ENCODE data around the gene DISC1. TPM values are rescaled to one million over a fixed set of nuclear protein-coding genes. Genes with fewer than 3 reads are reported as not detected.

Gene DISC1
- total and polyA plus RNA-seq, 2 donors (not counting 1 experiment from before 2014, with no cell fraction given) = 2.7 to 4.3 TPM

GRCh38 chr1:231757759-231758158 lies 131.2 kb downstream of the DISC1 start:
- Mint-ChIP-seq H3K27me3 (no peaks in the 10 kb centered on the region), H3K9me3 (ENCODE audit: insufficient read depth) (peaks cover 3% of the 10 kb centered on the region), H3K4me3 (no peak overlapping the region), H3K4me1 (no peaks in the 10 kb centered on the region), H3K27ac (no peak overlapping the region)
- Histone ChIP-seq H4K20me1 (ENCODE audit: control insufficient read depth, insufficient read depth, low read length, poor library complexity, severe bottlenecking) (no peaks in the 10 kb centered on the region), H3K36me3 (replicated peaks in 1 of 2; ENCODE audit: control extremely low read depth in 1 of 2, control insufficient read depth in 1 of 2, extremely low read depth in 1 of 2, insufficient read depth in 2 of 2, low read length in 1 of 2) (peaks cover 0 to 2% of the 10 kb centered on the region in 2 experiments), H3K79me2 (ENCODE audit: control insufficient read depth, insufficient read depth, low read length) (no peaks in the 10 kb centered on the region), H3K4me2 (replicated peaks; ENCODE audit: low read depth, low read length, poor library complexity, severe bottlenecking) (no peak overlapping the region), H3K27ac (ENCODE audit: low read length in 2 of 2) (no peak overlapping the region), H3K27me3 (replicated peaks in 1 of 4; ENCODE audit: control extremely low read depth in 1 of 4, control insufficient read depth in 3 of 4, insufficient read depth in 4 of 4, low read length in 3 of 4) (no peaks in the 10 kb centered on the region), H3K9me3 (ENCODE audit: control extremely low read depth in 1 of 3, control insufficient read depth in 2 of 3, insufficient read depth in 1 of 3, low read length in 2 of 3) (peaks cover 0 to 13% (median 10%) of the 10 kb centered on the region in 3 donors), H2AFZ (ENCODE audit: insufficient read depth, low read depth, low read length, poor library complexity, severe bottlenecking) (no peak overlapping the region), H3K9ac (ENCODE audit: low read length) (no peak overlapping the region), H3K4me1 (ENCODE audit: control insufficient read depth in 2 of 2, insufficient read depth in 2 of 2, low read length in 2 of 2) (no peaks in the 10 kb centered on the region), H3K4me3 (ENCODE audit: control extremely low read depth in 1 of 5, extremely low read depth in 1 of 5, insufficient read depth in 1 of 5, low read depth in 2 of 5, low read length in 4 of 5) (no peak overlapping the region)
- intact Hi-C loops (cut with micrococcal nuclease) = loop anchor here (5.0 kb wide), 1 partner anchor 1485 kb away; no protein-coding TSS in a partner anchor
- POLR2A ChIA-PET = no interaction called here
- ATAC-seq (ENCODE audit: low read depth) (no peak), DNase-seq (no peak)
- 98% methylated on average over 6 of the region's 8 CpGs for WGBS (ENCODE audit: insufficient coverage)
- CTCF ChIA-PET = interaction anchor here (1.4 to 2.8 kb wide), 7 partner anchors 9 to 401 kb away, joined by 4 to 25 read pairs (median 8); no protein-coding TSS in a partner anchor
- no peak for TF ChIP-seq EZH2 (IDR thresholded peaks at IDR 0.05; ENCODE audit: borderline replicate concordance, insufficient read depth, low read depth, low read length, poor library complexity, severe bottlenecking)
- no peak for TF ChIP-seq CTCF (IDR thresholded peaks at IDR 0.05)

GRCh38 chr1:231761252-231761651 lies 134.7 kb downstream of the DISC1 start:
- no peak for DNase-seq
- H3K27me3 ChIP-seq (replicated peaks in 1 of 4; ENCODE audit: control extremely low read depth in 1 of 4, control insufficient read depth in 3 of 4, insufficient read depth in 4 of 4, low read length in 3 of 4) = no peaks in the 10 kb centered on the region
- 100% methylated on average over 2 of the region's 3 CpGs for WGBS (ENCODE audit: insufficient coverage)
- intact Hi-C loops (cut with micrococcal nuclease) = no loop called here
- no peaks in the 10 kb centered on the region for H3K4me1 ChIP-seq (ENCODE audit: control insufficient read depth in 2 of 2, insufficient read depth in 2 of 2, low read length in 2 of 2)
- H3K9ac ChIP-seq (ENCODE audit: low read length) = no peak overlapping the region
- H3K79me2 ChIP-seq (ENCODE audit: control insufficient read depth, insufficient read depth, low read length) = no peaks in the 10 kb centered on the region
- H4K20me1 ChIP-seq (ENCODE audit: control insufficient read depth, insufficient read depth, low read length, poor library complexity, severe bottlenecking) = no peaks in the 10 kb centered on the region
- CTCF ChIA-PET = no interaction called here
- H3K27ac ChIP-seq (ENCODE audit: low read length in 2 of 2) = no peak overlapping the region
- H2AFZ ChIP-seq (ENCODE audit: insufficient read depth, low read depth, low read length, poor library complexity, severe bottlenecking) = no peak overlapping the region
- no peak overlapping the region for H3K4me2 ChIP-seq (replicated peaks; ENCODE audit: low read depth, low read length, poor library complexity, severe bottlenecking)
- ATAC-seq (ENCODE audit: low read depth) = no peak
- no peak overlapping the region for H3K4me3 ChIP-seq (ENCODE audit: control extremely low read depth in 1 of 5, extremely low read depth in 1 of 5, insufficient read depth in 1 of 5, low read depth in 2 of 5, low read length in 4 of 5)
- H3K27me3 Mint-ChIP-seq = no peaks in the 10 kb centered on the region
- H3K27ac Mint-ChIP-seq = no peak overlapping the region
- H3K4me3 Mint-ChIP-seq = no peak overlapping the region
- H3K36me3 ChIP-seq (replicated peaks in 1 of 2; ENCODE audit: control extremely low read depth in 1 of 2, control insufficient read depth in 1 of 2, extremely low read depth in 1 of 2, insufficient read depth in 2 of 2, low read length in 1 of 2) = no peaks in the 10 kb centered on the region
- H3K9me3 ChIP-seq (ENCODE audit: control extremely low read depth in 1 of 3, control insufficient read depth in 2 of 3, insufficient read depth in 1 of 3, low read length in 2 of 3) = no peaks in the 10 kb centered on the region
- H3K4me1 Mint-ChIP-seq = no peaks in the 10 kb centered on the region
- H3K9me3 Mint-ChIP-seq (ENCODE audit: insufficient read depth) = no peaks in the 10 kb centered on the region
- POLR2A ChIA-PET = no interaction called here
- TF ChIP-seq CTCF (IDR thresholded peaks at IDR 0.05) (no peak), EZH2 (IDR thresholded peaks at IDR 0.05; ENCODE audit: borderline replicate concordance, insufficient read depth, low read depth, low read length, poor library complexity, severe bottlenecking) (no peak)
